ENCODE measurements around the gene APOD.
"Not testable (repeated sequence)": the region's sequence is repeated elsewhere in the genome, so short reads cannot be mapped to it uniquely, and the experiment has no call there.

The APOD gene

GRCh38 chr3:195613468-195614069 lies 29.8 kb upstream of the APOD start:
- H3K4me3 ChIP-seq (ENCODE audit: low read depth, low read length): no peak overlapping the region
- H3K27me3 ChIP-seq: no peaks in the 10 kb centered on the region
- no peak for TF ChIP-seq CTCF (IDR thresholded peaks at IDR 0.05; ENCODE audit: low read depth, low read length)
- no peaks in the 10 kb centered on the region for H3K36me3 ChIP-seq
- H3K9me3 ChIP-seq: no peaks in the 10 kb centered on the region
- no peaks in the 10 kb centered on the region for H3K4me1 ChIP-seq
- no peak for DNase-seq

- no peak overlapping the region for H3K4me3 ChIP-seq (ENCODE audit: low read depth, low read length)
- H3K36me3 ChIP-seq: no peaks in the 10 kb centered on the region
- no peak for TF ChIP-seq CTCF (IDR thresholded peaks at IDR 0.05; ENCODE audit: low read depth, low read length)
- no peaks in the 10 kb centered on the region for H3K4me1 ChIP-seq
- H3K9me3 ChIP-seq: no peaks in the 10 kb centered on the region
- no peaks in the 10 kb centered on the region for H3K27me3 ChIP-seq
- no peak for DNase-seq
Measured at GRCh38 chr3:195612075-195612800, 28.5 kb upstream of the APOD start.

- Histone ChIP-seq H3K4me1 (no peaks in the 10 kb centered on the region), H3K9me3 (peaks cover 3% of the 10 kb centered on the region; the same call in 1 of the 2 replicates), H3K4me3 (ENCODE audit: low read depth, low read length) (no peak overlapping the region), H3K27me3 (no peaks in the 10 kb centered on the region), H3K36me3 (no peaks in the 10 kb centered on the region)
- DNase-seq: no peak
- no peak for TF ChIP-seq CTCF (IDR thresholded peaks at IDR 0.05; ENCODE audit: low read depth, low read length)
Measured at GRCh38 chr3:195609229-195609628, 25.5 kb upstream of the APOD start.

GRCh38 chr3:195601785-195602184 lies 18.0 kb upstream of the APOD start:
- H3K36me3 ChIP-seq; H3K4me3 ChIP-seq (ENCODE audit: low read depth, low read length): not testable (repeated sequence)

GRCh38 chr3:195601382-195601781 lies 17.6 kb upstream of the APOD start:
- no peak for TF ChIP-seq CTCF (IDR thresholded peaks at IDR 0.05; ENCODE audit: low read depth, low read length)
- no peaks in the 10 kb centered on the region for H3K9me3 ChIP-seq
- H3K4me1 ChIP-seq: no peaks in the 10 kb centered on the region
- no peaks in the 10 kb centered on the region for H3K27me3 ChIP-seq
- DNase-seq: no peak
- H3K36me3 ChIP-seq: no peaks in the 10 kb centered on the region
- H3K4me3 ChIP-seq (ENCODE audit: low read depth, low read length): no peak overlapping the region

More at GRCh38 chr3:195601785-195602184, 18.0 kb upstream of the APOD start:
- DNase-seq, H3K27me3 ChIP-seq, H3K9me3 ChIP-seq, H3K4me1 ChIP-seq: not testable (repeated sequence)

GRCh38 chr3:195599926-195600325 lies 16.2 kb upstream of the APOD start:
- H3K27me3 ChIP-seq; H3K4me1 ChIP-seq; H3K9me3 ChIP-seq; H3K4me3 ChIP-seq (ENCODE audit: low read depth, low read length); DNase-seq; H3K36me3 ChIP-seq: not testable (repeated sequence)

- not testable (repeated sequence) for H3K9me3 ChIP-seq; H3K4me1 ChIP-seq; H3K27me3 ChIP-seq; H3K4me3 ChIP-seq (ENCODE audit: low read depth, low read length); H3K36me3 ChIP-seq; DNase-seq
Measured at GRCh38 chr3:195599516-195599915, 15.8 kb upstream of the APOD start.
